ENCODE data around the gene KLRF1.
A peak's percentile ranks its signal among the peaks of the same experiment; 100 is the strongest.

Gene KLRF1

GRCh38 chr12:9796346-9796745 lies 30.9 kb upstream of the KLRF1 start:
- H3K4me1 ChIP-seq (ENCODE audit: control insufficient read depth, insufficient read depth, low read depth, low read length), result no peaks in the 10 kb centered on the region
- H3K4me3 ChIP-seq (ENCODE audit: insufficient read depth in 1 of 2, low read depth in 1 of 2, low read length in 2 of 2), result no peak overlapping the region
- no peak overlapping the region for H2BK5ac ChIP-seq (ENCODE audit: low read depth, low read length, poor library complexity, severe bottlenecking)
- no peak for DNase-seq
- H3K4ac ChIP-seq (ENCODE audit: low read depth in 1 of 2, low read length in 2 of 2), result no peak overlapping the region
- H2BK15ac ChIP-seq (ENCODE audit: low read depth, poor library complexity, severe bottlenecking), result no peak overlapping the region
- no peak overlapping the region for H3K14ac ChIP-seq (ENCODE audit: low read length in 2 of 2)
- no peak overlapping the region for H3K23ac ChIP-seq (ENCODE audit: low read length in 2 of 2)
- H2BK120ac ChIP-seq (ENCODE audit: low read depth, low read length), result no peak overlapping the region
- no peak overlapping the region for H3K18ac ChIP-seq (ENCODE audit: low read depth in 1 of 2, low read length in 2 of 2)
- no peak overlapping the region for H3K9ac ChIP-seq (ENCODE audit: low read length)
- no peaks in the 10 kb centered on the region for H3K27me3 ChIP-seq (ENCODE audit: control insufficient read depth in 1 of 2, insufficient read depth in 1 of 2, low read length in 2 of 2)
- H3K27ac ChIP-seq (ENCODE audit: low read length, poor library complexity, severe bottlenecking), result no peak overlapping the region
- H4K91ac ChIP-seq (ENCODE audit: low read length), result no peak overlapping the region
- H3K79me1 ChIP-seq (replicated peaks; ENCODE audit: low read length, poor library complexity, severe bottlenecking), result no peaks in the 10 kb centered on the region
- no peak overlapping the region for H3K4me2 ChIP-seq (ENCODE audit: low read length, poor library complexity, severe bottlenecking)
- H3K36me3 ChIP-seq (ENCODE audit: control insufficient read depth in 1 of 2, insufficient read depth in 2 of 2, low read depth in 1 of 2, low read length in 2 of 2), result no peaks in the 10 kb centered on the region
- no peak overlapping the region for H2AK5ac ChIP-seq (ENCODE audit: low read length, severe bottlenecking)
- WGBS, result 100% methylated on average over 1 of the region's 5 CpGs
- H2AFZ ChIP-seq (ENCODE audit: low read depth, low read length), result no peak overlapping the region
- no peak overlapping the region for H2BK12ac ChIP-seq (ENCODE audit: low read length in 2 of 2)
- no peak overlapping the region for H4K8ac ChIP-seq (ENCODE audit: low read length)
- no peaks in the 10 kb centered on the region for H3K9me3 ChIP-seq (ENCODE audit: control insufficient read depth, low read length)

GRCh38 chr12:9796971-9797370 lies 30.3 kb upstream of the KLRF1 start:
- H2BK5ac ChIP-seq (ENCODE audit: low read depth, low read length, poor library complexity, severe bottlenecking), result no peak overlapping the region
- H3K9ac ChIP-seq (ENCODE audit: low read length), result no peak overlapping the region
- H3K14ac ChIP-seq (ENCODE audit: low read length in 2 of 2), result no peak overlapping the region
- H3K4me2 ChIP-seq (ENCODE audit: low read length, poor library complexity, severe bottlenecking), result no peak overlapping the region
- no peak overlapping the region for H3K18ac ChIP-seq (ENCODE audit: low read depth in 1 of 2, low read length in 2 of 2)
- H3K36me3 ChIP-seq (ENCODE audit: control insufficient read depth in 1 of 2, insufficient read depth in 2 of 2, low read depth in 1 of 2, low read length in 2 of 2), result no peaks in the 10 kb centered on the region
- no peaks in the 10 kb centered on the region for H3K79me1 ChIP-seq (replicated peaks; ENCODE audit: low read length, poor library complexity, severe bottlenecking)
- no peak overlapping the region for H4K8ac ChIP-seq (ENCODE audit: low read length)
- no peak overlapping the region for H4K91ac ChIP-seq (ENCODE audit: low read length)
- 61% methylated on average over 4 of the region's 7 CpGs for WGBS
- H3K9me3 ChIP-seq (ENCODE audit: control insufficient read depth, low read length), result no peaks in the 10 kb centered on the region
- H3K23ac ChIP-seq (ENCODE audit: low read length in 2 of 2), result no peak overlapping the region
- no peak for DNase-seq
- H3K4ac ChIP-seq (ENCODE audit: low read depth in 1 of 2, low read length in 2 of 2), result peak overlapping the region in 1 of 2 experiments; percentile 67
- H2AFZ ChIP-seq (ENCODE audit: low read depth, low read length), result no peak overlapping the region
- H2AK5ac ChIP-seq (ENCODE audit: low read length, severe bottlenecking), result no peak overlapping the region
- H3K27me3 ChIP-seq (ENCODE audit: control insufficient read depth in 1 of 2, insufficient read depth in 1 of 2, low read length in 2 of 2), result no peaks in the 10 kb centered on the region
- no peak overlapping the region for H2BK120ac ChIP-seq (ENCODE audit: low read depth, low read length)
- no peak overlapping the region for H3K4me3 ChIP-seq (ENCODE audit: insufficient read depth in 1 of 2, low read depth in 1 of 2, low read length in 2 of 2)
- H2BK12ac ChIP-seq (ENCODE audit: low read length in 2 of 2), result no peak overlapping the region
- no peak overlapping the region for H2BK15ac ChIP-seq (ENCODE audit: low read depth, poor library complexity, severe bottlenecking)
- H3K27ac ChIP-seq (ENCODE audit: low read length, poor library complexity, severe bottlenecking), result no peak overlapping the region
- H3K4me1 ChIP-seq (ENCODE audit: control insufficient read depth, insufficient read depth, low read depth, low read length), result no peaks in the 10 kb centered on the region

GRCh38 chr12:9797722-9798619 lies 29.3 kb upstream of the KLRF1 start:
- Histone ChIP-seq H2BK15ac (ENCODE audit: low read depth, poor library complexity, severe bottlenecking) (no peak overlapping the region), H4K8ac (ENCODE audit: low read length) (no peak overlapping the region), H3K4me2 (ENCODE audit: low read length, poor library complexity, severe bottlenecking) (no peak overlapping the region), H3K4me1 (ENCODE audit: control insufficient read depth, insufficient read depth, low read depth, low read length) (no peaks in the 10 kb centered on the region), H3K4ac (ENCODE audit: low read depth in 1 of 2, low read length in 2 of 2) (no peak overlapping the region), H2AK5ac (ENCODE audit: low read length, severe bottlenecking) (no peak overlapping the region), H2BK12ac (ENCODE audit: low read length in 2 of 2) (no peak overlapping the region), H4K91ac (ENCODE audit: low read length) (no peak overlapping the region), H3K23ac (ENCODE audit: low read length in 2 of 2) (no peak overlapping the region), H3K27me3 (ENCODE audit: control insufficient read depth in 1 of 2, insufficient read depth in 1 of 2, low read length in 2 of 2) (no peaks in the 10 kb centered on the region), H2AFZ (ENCODE audit: low read depth, low read length) (no peak overlapping the region), H3K9me3 (ENCODE audit: control insufficient read depth, low read length) (no peaks in the 10 kb centered on the region), H3K9ac (ENCODE audit: low read length) (no peak overlapping the region), H3K14ac (ENCODE audit: low read length in 2 of 2) (no peak overlapping the region), H3K18ac (ENCODE audit: low read depth in 1 of 2, low read length in 2 of 2) (no peak overlapping the region), H3K27ac (ENCODE audit: low read length, poor library complexity, severe bottlenecking) (no peak overlapping the region), H3K36me3 (ENCODE audit: control insufficient read depth in 1 of 2, insufficient read depth in 2 of 2, low read depth in 1 of 2, low read length in 2 of 2) (no peaks in the 10 kb centered on the region), H2BK120ac (ENCODE audit: low read depth, low read length) (no peak overlapping the region), H3K4me3 (ENCODE audit: insufficient read depth in 1 of 2, low read depth in 1 of 2, low read length in 2 of 2) (no peak overlapping the region), H3K79me1 (replicated peaks; ENCODE audit: low read length, poor library complexity, severe bottlenecking) (no peaks in the 10 kb centered on the region), H2BK5ac (ENCODE audit: low read depth, low read length, poor library complexity, severe bottlenecking) (no peak overlapping the region)
- peak; percentile 82 for DNase-seq
- WGBS, result 20% methylated on average over 4 of the region's 7 CpGs

- Histone ChIP-seq H3K4me1 (ENCODE audit: control insufficient read depth, insufficient read depth, low read depth, low read length) (no peaks in the 10 kb centered on the region), H3K36me3 (ENCODE audit: control insufficient read depth in 1 of 2, insufficient read depth in 2 of 2, low read depth in 1 of 2, low read length in 2 of 2) (no peaks in the 10 kb centered on the region), H3K9me3 (ENCODE audit: control insufficient read depth, low read length) (no peaks in the 10 kb centered on the region), H2BK15ac (ENCODE audit: low read depth, poor library complexity, severe bottlenecking) (no peak overlapping the region), H3K18ac (ENCODE audit: low read depth in 1 of 2, low read length in 2 of 2) (no peak overlapping the region), H4K8ac (ENCODE audit: low read length) (no peak overlapping the region), H3K79me1 (replicated peaks; ENCODE audit: low read length, poor library complexity, severe bottlenecking) (no peaks in the 10 kb centered on the region), H3K27ac (ENCODE audit: low read length, poor library complexity, severe bottlenecking) (no peak overlapping the region), H4K91ac (ENCODE audit: low read length) (no peak overlapping the region), H3K14ac (ENCODE audit: low read length in 2 of 2) (no peak overlapping the region), H2BK12ac (ENCODE audit: low read length in 2 of 2) (no peak overlapping the region), H2AFZ (ENCODE audit: low read depth, low read length) (no peak overlapping the region), H2BK5ac (ENCODE audit: low read depth, low read length, poor library complexity, severe bottlenecking) (no peak overlapping the region), H2BK120ac (ENCODE audit: low read depth, low read length) (no peak overlapping the region), H2AK5ac (ENCODE audit: low read length, severe bottlenecking) (no peak overlapping the region), H3K4me3 (ENCODE audit: insufficient read depth in 1 of 2, low read depth in 1 of 2, low read length in 2 of 2) (no peak overlapping the region), H3K4me2 (ENCODE audit: low read length, poor library complexity, severe bottlenecking) (no peak overlapping the region), H3K9ac (ENCODE audit: low read length) (no peak overlapping the region), H3K23ac (ENCODE audit: low read length in 2 of 2) (no peak overlapping the region), H3K4ac (ENCODE audit: low read depth in 1 of 2, low read length in 2 of 2) (no peak overlapping the region), H3K27me3 (ENCODE audit: control insufficient read depth in 1 of 2, insufficient read depth in 1 of 2, low read length in 2 of 2) (no peaks in the 10 kb centered on the region)
- 64% methylated on average over 1 of the region's 1 CpG for WGBS
- DNase-seq, result no peak
Measured at GRCh38 chr12:9799961-9800360, 27.3 kb upstream of the KLRF1 start.

Measured in mesenchymal stem cell (in vitro differentiated cells and primary cell).